ENCODE results near the gene SPATA2L. TPM values are rescaled to one million over a fixed set of nuclear protein-coding genes. Genes with fewer than 3 reads are reported as not detected.
A peak's percentile ranks its signal among the peaks of the same experiment; 100 is the strongest.

Gene SPATA2L, protein sequence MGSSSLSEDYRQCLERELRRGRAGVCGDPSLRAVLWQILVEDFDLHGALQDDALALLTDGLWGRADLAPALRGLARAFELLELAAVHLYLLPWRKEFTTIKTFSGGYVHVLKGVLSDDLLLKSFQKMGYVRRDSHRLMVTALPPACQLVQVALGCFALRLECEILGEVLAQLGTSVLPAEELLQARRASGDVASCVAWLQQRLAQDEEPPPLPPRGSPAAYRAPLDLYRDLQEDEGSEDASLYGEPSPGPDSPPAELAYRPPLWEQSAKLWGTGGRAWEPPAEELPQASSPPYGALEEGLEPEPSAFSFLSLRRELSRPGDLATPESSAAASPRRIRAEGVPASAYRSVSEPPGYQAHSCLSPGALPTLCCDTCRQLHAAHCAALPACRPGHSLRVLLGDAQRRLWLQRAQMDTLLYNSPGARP
- 7.0 to 10.3 TPM (median 9.3 TPM) in 3 replicates for total RNA-seq
- long read RNA-seq, transcript SPATA2L-201 (3 exons, 2,335 nt) = major isoform, 24 of 45 reads
- long read RNA-seq, transcript SPATA2L-203 (3 exons, 692 nt) = minor isoform, 16 of 45 reads
- long read RNA-seq, partial matches to known transcripts = 2 of 45 reads
- long read RNA-seq, other reads (novel, unspliced or antisense) = 3 of 45 reads

DNA sequence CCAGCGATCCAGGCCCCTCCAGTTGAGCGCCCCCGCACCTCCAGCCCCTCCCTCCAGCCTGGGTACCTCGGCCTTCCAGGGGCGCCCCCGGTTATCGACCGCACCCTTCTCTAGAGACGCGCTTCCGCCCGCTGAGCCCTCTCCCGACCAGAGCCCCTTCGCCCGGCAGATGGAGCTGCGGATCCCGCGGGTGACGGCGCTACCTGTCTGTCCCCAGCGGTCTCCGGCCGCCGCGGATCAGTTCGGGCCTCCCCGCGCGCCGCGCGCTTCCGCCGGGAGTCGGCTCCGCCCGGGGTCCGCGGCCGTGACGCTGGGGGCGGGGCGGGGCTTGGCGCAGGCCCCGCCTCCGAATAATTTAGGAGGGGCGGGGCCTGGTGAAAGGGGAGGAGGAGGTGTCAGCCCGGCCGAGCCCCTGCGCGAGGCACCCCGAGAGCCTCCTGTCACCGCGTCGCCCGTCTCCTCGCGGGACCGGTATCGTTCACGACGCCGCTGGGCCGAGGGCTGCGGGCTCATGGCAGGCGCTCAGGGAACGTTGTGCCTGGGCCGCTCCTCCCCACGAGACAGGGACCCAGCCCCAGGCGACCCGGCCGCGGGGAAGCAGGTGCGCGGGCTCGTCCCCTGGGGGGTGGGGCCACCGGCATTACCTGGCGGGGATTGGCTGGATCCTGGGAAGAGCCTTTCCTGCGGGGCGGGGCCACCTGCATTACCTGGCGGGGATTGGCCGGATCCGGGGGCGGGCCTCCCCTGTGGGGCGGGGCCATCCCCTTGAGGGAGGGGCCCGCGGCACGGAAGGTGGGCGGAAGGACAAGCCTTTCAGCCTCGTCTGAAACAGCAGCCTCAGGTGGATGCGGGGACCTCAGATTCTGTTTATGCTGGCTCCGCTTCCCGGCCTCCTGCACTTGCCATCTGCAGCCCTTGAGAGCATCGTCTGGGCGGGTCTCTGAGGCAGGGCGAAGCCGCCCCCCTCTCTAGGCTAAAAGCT, at the start of gene SPATA2L:
TSS of gene SPATA2L (minus strand) at position 281 of the 982 bp plus-strand sequence. CDS start 473 bp downstream, outside the sequence.
- no peak for DNase-seq (ENCODE audit: low spot score)
- peak; percentile 52 for TF ChIP-seq CTCF (IDR thresholded peaks at IDR 0.05)

DNA sequence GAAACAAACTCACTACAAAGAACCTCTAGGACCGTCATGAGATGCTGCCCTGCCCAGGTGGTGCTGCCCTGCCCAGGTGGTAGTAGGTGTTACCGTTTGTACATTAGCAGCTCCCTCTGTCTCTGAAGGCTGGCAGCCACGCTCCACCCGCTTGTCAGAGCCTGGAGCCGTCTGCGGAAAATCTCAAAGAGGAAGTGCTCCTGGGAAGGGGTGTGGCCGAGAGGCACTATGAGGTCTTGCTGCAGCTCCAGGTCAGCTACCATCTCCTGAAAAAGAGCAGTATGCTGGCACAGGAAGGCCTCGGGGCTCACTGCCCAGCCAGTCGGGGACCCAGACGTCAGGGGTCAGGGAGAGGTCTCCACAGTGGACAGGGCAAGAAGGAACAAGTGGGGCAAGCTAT, 48.1 kb upstream of the SPATA2L start:
- H3K27me3 Mint-ChIP-seq (ENCODE audit: low read depth) = no peaks in the 10 kb centered on the region
- H3K4me1 Mint-ChIP-seq (ENCODE audit: low read depth) = no peaks in the 10 kb centered on the region
- H3K36me3 Mint-ChIP-seq (ENCODE audit: low read depth) = no peaks in the 10 kb centered on the region
- H3K27ac Mint-ChIP-seq (ENCODE audit: unreplicated experiment) = no peak overlapping the region
- no peak for TF ChIP-seq CTCF (IDR thresholded peaks at IDR 0.05)
- H3K9me3 Mint-ChIP-seq (ENCODE audit: low read depth) = no peaks in the 10 kb centered on the region
- no peak for DNase-seq (ENCODE audit: low spot score)
- no peak overlapping the region for H3K4me3 Mint-ChIP-seq (ENCODE audit: unreplicated experiment)

More for the DNA sequence above, at the start of gene SPATA2L:
- Mint-ChIP-seq H3K27ac (ENCODE audit: unreplicated experiment) (peak within 1 kb of the TSS; percentile 87), H3K27me3 (ENCODE audit: low read depth) (no peaks in the 10 kb centered on the region), H3K4me1 (ENCODE audit: low read depth) (peaks cover 11% of the 10 kb centered on the region), H3K4me3 (ENCODE audit: unreplicated experiment) (peak within 1 kb of the TSS; percentile 69), H3K9me3 (ENCODE audit: low read depth) (no peaks in the 10 kb centered on the region), H3K36me3 (ENCODE audit: low read depth) (no peaks in the 10 kb centered on the region)

DNA sequence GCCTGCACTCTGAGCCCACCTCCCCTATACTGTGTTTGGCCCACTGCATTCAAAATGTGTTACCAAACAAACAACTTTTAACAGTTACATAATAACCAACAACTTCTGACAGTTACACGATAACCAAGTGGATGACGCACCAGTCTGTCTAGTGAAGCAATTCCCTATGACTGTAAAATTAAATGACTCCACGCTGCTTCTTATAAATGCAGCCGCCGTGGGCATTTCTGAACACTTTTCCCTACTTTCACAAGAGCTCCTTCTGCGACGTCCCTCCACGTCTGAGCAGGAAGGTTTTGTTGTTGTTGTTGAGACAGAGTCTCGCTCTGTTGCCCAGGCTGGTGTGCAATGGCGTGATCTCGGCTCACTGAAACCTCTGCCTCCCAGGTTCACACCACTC, 47.4 kb upstream of the SPATA2L start:
- no peak overlapping the region for H3K27ac Mint-ChIP-seq (ENCODE audit: unreplicated experiment)
- H3K4me1 Mint-ChIP-seq (ENCODE audit: low read depth) = no peaks in the 10 kb centered on the region
- no peaks in the 10 kb centered on the region for H3K36me3 Mint-ChIP-seq (ENCODE audit: low read depth)
- no peak for DNase-seq (ENCODE audit: low spot score)
- no peaks in the 10 kb centered on the region for H3K27me3 Mint-ChIP-seq (ENCODE audit: low read depth)
- TF ChIP-seq CTCF (IDR thresholded peaks at IDR 0.05) = no peak
- H3K9me3 Mint-ChIP-seq (ENCODE audit: low read depth) = no peaks in the 10 kb centered on the region
- no peak overlapping the region for H3K4me3 Mint-ChIP-seq (ENCODE audit: unreplicated experiment)

GRCh38 chr16:89748076-89748475, 46.6 kb upstream of the SPATA2L start:
- Mint-ChIP-seq H3K27me3 (ENCODE audit: low read depth) (no peaks in the 10 kb centered on the region), H3K27ac (ENCODE audit: unreplicated experiment) (no peak overlapping the region), H3K4me1 (ENCODE audit: low read depth) (no peaks in the 10 kb centered on the region), H3K36me3 (ENCODE audit: low read depth) (no peaks in the 10 kb centered on the region), H3K9me3 (ENCODE audit: low read depth) (no peaks in the 10 kb centered on the region), H3K4me3 (ENCODE audit: unreplicated experiment) (no peak overlapping the region)
- TF ChIP-seq CTCF (IDR thresholded peaks at IDR 0.05) = no peak
- DNase-seq (ENCODE audit: low spot score) = no peak

DNA sequence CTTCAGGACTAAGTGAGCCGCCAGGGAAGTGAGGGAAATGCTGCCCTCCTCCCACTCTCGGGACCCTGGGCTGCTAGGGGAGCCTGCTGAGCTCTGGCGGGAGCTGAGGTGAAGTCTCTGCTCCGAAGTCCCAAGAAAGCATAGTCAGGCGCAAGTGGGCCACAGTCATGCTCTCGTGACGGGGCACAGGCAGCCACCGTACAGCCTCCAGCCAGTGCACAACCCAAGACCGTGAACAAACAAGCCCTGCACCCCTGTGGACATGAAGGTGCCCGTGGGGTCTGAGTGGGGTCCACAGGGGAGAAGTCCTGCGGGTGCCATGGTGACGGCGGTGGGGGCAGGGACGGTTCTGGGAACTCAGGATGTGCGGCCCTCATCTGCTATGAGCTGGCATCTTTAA, 44.5 kb upstream of the SPATA2L start:
- Mint-ChIP-seq H3K4me3 (ENCODE audit: unreplicated experiment) (no peak overlapping the region), H3K36me3 (ENCODE audit: low read depth) (no peaks in the 10 kb centered on the region), H3K4me1 (ENCODE audit: low read depth) (peaks cover 3% of the 10 kb centered on the region), H3K9me3 (ENCODE audit: low read depth) (no peaks in the 10 kb centered on the region), H3K27me3 (ENCODE audit: low read depth) (no peaks in the 10 kb centered on the region), H3K27ac (ENCODE audit: unreplicated experiment) (no peak overlapping the region)
- no peak for DNase-seq (ENCODE audit: low spot score)
- TF ChIP-seq CTCF (IDR thresholded peaks at IDR 0.05) = no peak
